Lower leg skin (tissue), 3 donors: Measurements from ENCODE around the gene AVPR2.

Experiments used
- POLR2A ChIP-seq, 2 donors: fragments of 450-650 bp; IDR thresholded peaks; one replicate each; pipeline ENCODE4 v1.6.1; 2016 to 2017; ENCODE audit warnings: antibody characterized with exemption in 2 of 2, mild to moderate bottlenecking in 1 of 2, moderate library complexity in 1 of 2
- TF ChIP-seq, protein P1 (sequence below), 3 donors: fragments of 450-650 bp; IDR thresholded peaks; one replicate each; pipeline ENCODE4 v1.5.1; 2016; ENCODE audit warnings: antibody characterized with exemption in 3 of 3, mild to moderate bottlenecking in 3 of 3, moderate library complexity in 2 of 3

DNA sequence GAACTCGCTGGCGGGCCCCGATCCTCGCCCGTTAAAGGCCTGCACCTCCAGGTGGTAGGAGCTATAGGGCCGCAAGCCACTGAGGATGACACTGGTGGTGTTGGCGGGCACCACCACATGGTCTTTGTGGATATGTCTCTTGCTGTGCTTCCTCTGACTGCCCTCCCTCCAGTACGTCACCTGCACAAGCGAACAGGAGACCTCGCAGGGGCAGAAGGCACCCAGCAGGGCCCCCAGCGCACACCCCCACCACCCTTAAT is 39.2 kb upstream of the AVPR2 start:
- no peak for TF ChIP-seq POLR2A (IDR thresholded peaks at IDR 0.05)
- TF ChIP-seq, protein P1, sequence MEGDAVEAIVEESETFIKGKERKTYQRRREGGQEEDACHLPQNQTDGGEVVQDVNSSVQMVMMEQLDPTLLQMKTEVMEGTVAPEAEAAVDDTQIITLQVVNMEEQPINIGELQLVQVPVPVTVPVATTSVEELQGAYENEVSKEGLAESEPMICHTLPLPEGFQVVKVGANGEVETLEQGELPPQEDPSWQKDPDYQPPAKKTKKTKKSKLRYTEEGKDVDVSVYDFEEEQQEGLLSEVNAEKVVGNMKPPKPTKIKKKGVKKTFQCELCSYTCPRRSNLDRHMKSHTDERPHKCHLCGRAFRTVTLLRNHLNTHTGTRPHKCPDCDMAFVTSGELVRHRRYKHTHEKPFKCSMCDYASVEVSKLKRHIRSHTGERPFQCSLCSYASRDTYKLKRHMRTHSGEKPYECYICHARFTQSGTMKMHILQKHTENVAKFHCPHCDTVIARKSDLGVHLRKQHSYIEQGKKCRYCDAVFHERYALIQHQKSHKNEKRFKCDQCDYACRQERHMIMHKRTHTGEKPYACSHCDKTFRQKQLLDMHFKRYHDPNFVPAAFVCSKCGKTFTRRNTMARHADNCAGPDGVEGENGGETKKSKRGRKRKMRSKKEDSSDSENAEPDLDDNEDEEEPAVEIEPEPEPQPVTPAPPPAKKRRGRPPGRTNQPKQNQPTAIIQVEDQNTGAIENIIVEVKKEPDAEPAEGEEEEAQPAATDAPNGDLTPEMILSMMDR (IDR thresholded peaks at IDR 0.05) = no peak
